Urinary bladder (tissue), 4 donors: ENCODE data around the gene MBOAT2. TPM values are rescaled to one million over a fixed set of nuclear protein-coding genes. Genes with fewer than 3 reads are reported as not detected.
"Not testable (repeated sequence)": the region's sequence is repeated elsewhere in the genome, so short reads cannot be mapped to it uniquely, and the experiment has no call there.

Source experiments
- DNase-seq: peaks from one replicate; pipeline ENCODE4 v3.0.0-alpha.2; 2015; ENCODE audit errors: extremely low spot score
- H3K27ac ChIP-seq: one replicate; pipeline ENCODE4 v1.5.1; 2013; ENCODE audit warnings: low read depth, mild to moderate bottlenecking, moderate library complexity
- H3K36me3 ChIP-seq: one replicate; pipeline ENCODE4 v1.6.1; 2013; ENCODE audit warnings: mild to moderate bottlenecking, moderate library complexity; ENCODE audit not compliant: insufficient read depth
- H3K4me1 ChIP-seq: one replicate; pipeline ENCODE4 v1.6.1; 2013; ENCODE audit warnings: mild to moderate bottlenecking, moderate library complexity; ENCODE audit not compliant: insufficient read depth
- H3K4me3 ChIP-seq: one replicate; pipeline ENCODE4 v1.5.1; 2013; ENCODE audit warnings: low read depth, low read length
- WGBS: extraction: QIAGEN DNeasy Blood & Tissue Kit; methylation state at CpG from one replicate; pipeline ENCODE4 v1.1.7; 2013; 5-methylcytosine and 5-hydroxymethylcytosine counted together
- polyA plus RNA-seq: library from polyadenylated mRNA; stranded (reverse); fragments of 200-250 nt; gene quantifications from one replicate; pipeline ENCODE4 v1.2.3, GENCODE V29; 2013
- total RNA-seq: library from RNA; depleted of rRNA; stranded (reverse); fragments of >200 nt; gene quantifications from one replicate; pipeline ENCODE4 v1.2.3, GENCODE V29; 2014
- donor health status: healthy with polysubstance abuse.
- donor health status: healthy.

MBOAT2 gene
- total and polyA plus RNA-seq, 2 donors, result 9.4 to 58.4 TPM

DNA sequence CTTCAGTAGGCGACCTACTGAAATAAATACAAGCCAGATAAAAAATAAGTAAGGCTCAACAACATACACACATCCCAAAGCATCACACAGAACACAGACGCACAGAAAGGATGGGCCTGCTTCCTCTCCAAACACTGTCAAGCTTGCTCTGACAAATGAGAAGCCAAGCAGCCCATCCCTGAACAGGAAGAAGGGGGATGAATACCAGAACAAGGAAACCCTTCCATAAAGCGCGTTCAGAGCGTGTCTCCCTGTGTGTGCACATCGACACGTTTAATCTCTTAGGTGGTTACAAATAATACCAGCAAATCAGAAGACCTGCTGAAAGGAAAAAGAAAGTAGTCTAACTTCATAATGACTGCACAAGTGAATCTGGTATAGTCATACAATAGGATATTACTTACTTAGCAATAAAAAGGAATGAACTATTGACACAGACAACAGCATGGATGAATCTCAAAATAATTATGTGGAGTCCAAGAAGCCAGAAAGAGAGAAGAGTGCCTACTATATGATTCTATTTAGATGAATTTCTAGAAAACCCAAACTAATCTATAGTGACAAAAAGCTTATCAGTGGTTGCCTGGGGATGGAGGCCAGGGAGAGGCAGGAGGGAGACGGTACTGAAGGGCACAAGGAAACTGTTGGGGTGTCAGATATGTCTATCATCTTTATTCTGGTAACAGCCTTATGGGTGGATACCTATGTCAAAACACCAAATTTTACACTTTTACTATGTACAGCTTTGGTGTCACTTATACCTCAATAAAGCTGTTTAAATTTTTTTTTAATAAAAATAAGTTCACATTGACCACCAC is 26.8 kb downstream of the MBOAT2 start:
- Histone ChIP-seq H3K4me3 (no peak overlapping the region), H3K4me1 (no peaks in the 10 kb centered on the region), H3K36me3 (no peaks in the 10 kb centered on the region), H3K27ac (no peak overlapping the region)
- no peak for DNase-seq
- WGBS, result 25% methylated on average over 8 of the region's 8 CpGs

DNA sequence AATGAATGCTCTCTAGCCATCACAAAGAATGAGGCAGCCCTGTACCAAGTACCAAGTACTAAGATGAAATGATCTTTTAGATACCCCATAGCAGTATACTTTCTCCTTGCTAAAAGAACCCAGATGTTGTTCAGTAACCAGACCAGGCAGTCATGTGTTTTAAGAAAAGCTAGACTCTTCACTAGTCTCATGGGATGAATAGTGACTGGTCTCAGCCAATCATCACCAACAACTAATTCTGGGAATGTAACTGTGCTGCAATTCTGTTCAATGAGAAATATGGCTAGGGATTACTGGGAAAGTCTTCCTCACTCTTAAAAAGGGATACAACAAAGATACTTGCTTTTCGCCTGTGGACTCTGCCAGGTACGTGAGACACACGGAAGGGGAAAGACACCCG is 29.5 kb downstream of the MBOAT2 start:
- WGBS, result 94% methylated on average over 4 of the region's 4 CpGs
- H3K4me1 ChIP-seq, result no peaks in the 10 kb centered on the region
- DNase-seq, result no peak
- no peaks in the 10 kb centered on the region for H3K36me3 ChIP-seq
- no peak overlapping the region for H3K27ac ChIP-seq
- H3K4me3 ChIP-seq, result no peak overlapping the region

DNA sequence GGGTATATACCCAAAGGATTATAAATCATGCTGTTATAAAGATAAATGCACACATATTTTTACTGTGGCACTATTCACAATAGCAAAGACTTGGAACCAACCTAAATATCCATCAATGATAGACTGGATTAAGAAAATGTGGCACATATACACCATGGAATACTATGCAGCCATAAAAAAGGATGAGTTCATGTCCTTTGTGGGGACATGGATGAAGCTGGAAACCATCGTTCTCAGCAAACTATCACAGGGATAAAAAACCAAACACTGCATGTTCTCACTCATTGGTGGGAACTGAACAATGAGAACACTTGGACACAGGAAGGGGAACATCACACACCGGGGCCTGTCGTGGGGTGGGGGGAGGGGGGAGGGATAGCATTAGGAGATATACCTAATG is 30.5 kb downstream of the MBOAT2 start:
- H3K4me3 ChIP-seq, H3K4me1 ChIP-seq, DNase-seq, H3K36me3 ChIP-seq, H3K27ac ChIP-seq: not testable (repeated sequence)
- WGBS, result 96% methylated on average over 3 of the region's 3 CpGs

DNA sequence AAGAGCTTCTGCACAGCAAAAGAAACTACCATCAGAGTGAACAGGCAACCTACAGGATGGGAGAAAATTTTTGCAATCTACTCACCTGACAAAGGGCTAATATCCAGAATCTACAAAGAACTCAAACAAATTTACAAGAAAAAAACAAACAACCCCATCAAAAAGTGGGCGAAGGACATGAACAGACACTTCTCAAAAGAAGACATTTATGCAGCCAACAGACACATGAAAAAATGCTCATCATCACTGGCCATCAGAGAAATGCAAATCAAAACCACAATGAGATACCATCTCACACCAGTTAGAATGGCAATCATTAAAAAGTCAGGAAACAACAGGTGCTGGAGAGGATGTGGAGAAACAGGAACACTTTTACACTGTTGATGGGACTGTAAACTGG is 30.9 kb downstream of the MBOAT2 start:
- not testable (repeated sequence) for DNase-seq, H3K4me3 ChIP-seq, H3K27ac ChIP-seq, H3K4me1 ChIP-seq, H3K36me3 ChIP-seq
- WGBS, result no CpG with 5 or more reads among the region's 1 CpG

DNA sequence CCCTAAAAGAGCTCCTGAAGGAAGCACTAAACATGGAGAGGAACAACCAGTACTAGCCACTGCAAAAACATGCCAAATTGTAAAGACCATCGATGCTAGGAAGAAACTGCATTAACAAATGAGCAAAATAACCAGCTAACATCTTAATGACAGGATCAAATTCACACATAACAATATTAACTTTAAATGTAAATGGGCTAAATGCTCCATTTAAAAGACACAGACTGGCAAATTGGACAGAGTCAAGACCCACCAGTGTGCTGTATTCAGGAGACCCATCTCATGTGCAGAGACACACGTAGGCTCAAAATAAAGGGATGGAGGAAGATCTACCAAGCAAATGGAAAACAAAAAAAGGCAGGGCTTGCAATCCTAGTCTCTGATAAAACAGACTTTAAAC is 34.1 kb downstream of the MBOAT2 start:
- not testable (repeated sequence) for H3K27ac ChIP-seq, H3K4me1 ChIP-seq, DNase-seq, H3K36me3 ChIP-seq, H3K4me3 ChIP-seq
- WGBS, result 96% methylated on average over 2 of the region's 2 CpGs

DNA sequence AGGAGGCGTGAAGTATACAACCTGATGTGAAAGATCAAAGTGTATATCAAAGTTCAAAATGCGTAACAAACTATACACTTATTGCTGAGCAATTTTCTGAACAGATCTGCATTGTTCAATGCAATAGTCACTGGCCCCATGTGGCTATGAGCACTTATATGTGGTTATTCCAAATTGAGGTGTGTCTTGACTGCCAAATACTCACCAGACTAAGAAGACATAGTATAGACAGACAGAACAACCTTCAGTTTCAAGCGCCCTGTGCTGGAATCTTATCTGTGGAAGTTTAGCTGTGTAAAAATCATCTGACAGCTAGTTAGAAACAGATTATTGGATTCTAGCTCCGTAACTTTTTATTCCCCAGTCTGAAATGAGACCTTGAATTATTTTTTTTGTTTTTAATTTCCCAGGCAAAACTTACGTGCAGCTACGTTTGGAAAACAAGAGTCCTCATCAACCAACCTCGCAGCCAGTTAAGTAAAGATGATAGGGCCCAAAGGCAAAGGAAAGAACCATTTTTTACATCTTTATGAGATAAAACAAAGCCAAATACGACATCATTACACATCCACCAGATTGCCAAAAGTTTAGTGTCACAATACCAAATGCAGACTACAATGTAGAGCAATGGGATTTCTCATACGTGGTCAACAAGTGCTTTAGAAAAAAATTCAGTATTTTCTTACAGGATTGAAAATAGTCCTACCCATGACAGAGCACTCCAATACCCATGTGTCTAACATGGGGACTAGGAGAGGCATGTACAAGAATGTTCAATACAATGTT is 37.2 kb downstream of the MBOAT2 start:
- DNase-seq, result no peak
- WGBS, result 76% methylated on average over 9 of the region's 9 CpGs
- H3K27ac ChIP-seq, result no peak overlapping the region
- no peak overlapping the region for H3K4me3 ChIP-seq
- no peaks in the 10 kb centered on the region for H3K36me3 ChIP-seq
- H3K4me1 ChIP-seq, result no peaks in the 10 kb centered on the region

DNA sequence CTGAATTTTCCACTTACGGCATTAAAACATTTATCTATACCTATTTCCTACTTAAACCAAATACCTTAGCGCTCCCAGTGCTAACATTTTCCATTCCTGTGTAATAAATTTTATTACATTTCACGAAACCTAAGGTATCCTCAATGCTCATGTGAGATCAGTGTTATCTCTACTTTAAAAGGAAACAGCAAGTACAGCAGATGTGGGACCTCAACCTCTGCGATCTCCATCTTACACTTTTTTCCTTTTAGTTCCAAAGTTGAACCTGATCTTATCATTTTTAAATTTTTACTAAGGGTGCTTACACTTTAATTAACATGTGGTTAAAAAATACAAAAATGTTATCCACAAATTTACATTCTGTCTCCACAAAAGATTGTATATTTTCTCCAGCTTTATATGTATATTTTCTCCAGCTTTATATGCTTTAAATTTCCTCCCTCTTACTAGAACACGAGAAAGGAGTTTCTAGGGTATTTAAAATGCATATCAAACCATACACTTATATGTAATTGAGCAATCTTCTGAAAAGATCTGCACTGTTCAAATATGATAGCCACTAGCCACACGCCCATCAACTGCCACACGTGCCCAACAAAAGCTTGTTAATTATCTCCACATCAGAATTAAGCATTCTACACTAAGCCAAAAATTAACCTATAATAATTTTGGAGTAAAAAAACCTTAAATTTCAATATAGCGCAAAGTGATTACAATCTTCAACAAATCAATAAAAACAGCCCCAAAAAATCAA is 38.1 kb downstream of the MBOAT2 start:
- H3K27ac ChIP-seq, result no peak overlapping the region
- WGBS, result 82% methylated on average over 8 of the region's 8 CpGs
- H3K36me3 ChIP-seq, result no peaks in the 10 kb centered on the region
- DNase-seq, result no peak
- no peak overlapping the region for H3K4me3 ChIP-seq
- no peaks in the 10 kb centered on the region for H3K4me1 ChIP-seq

DNA sequence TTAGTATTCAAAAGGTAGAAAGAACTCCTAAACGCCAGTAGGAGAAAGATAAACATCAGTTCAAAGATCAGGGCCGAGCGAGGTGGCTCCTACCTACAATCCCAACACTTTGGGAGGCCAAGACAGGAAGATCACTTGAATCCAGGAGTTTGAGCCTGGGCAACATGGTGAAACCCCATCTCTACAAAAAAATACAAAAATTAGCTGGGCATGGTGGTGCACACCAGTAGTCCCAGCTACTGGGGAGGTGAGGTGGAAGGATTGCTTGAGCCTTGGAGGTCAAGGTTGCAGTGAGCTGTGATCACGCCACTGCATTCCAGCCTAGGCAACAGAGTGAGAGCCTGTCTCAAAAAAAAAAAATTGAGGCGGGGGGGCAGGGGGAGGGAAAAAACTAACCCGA is 40.6 kb downstream of the MBOAT2 start:
- WGBS, result 95% methylated on average over 6 of the region's 6 CpGs
- H3K4me3 ChIP-seq, result no peak overlapping the region
- no peaks in the 10 kb centered on the region for H3K4me1 ChIP-seq

DNA sequence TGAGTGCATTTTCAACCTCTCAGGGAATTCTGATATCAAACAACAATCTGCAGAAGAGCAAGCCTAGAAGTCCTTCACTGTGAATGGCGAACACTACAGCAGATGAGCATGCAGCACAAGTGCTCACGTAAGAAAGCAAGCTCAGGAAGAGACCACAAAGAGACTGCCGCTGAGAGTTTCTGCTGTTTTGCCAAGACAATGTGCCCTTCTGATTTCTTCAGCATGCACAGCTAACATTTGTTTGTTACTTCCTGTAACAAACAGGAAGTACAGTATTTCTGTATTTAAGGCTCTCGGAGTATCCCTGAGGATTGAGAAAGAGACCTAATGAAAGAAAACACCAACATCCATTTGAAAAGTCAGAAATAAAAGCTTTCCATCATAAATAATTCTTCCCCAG is 45.9 kb downstream of the MBOAT2 start:
- no peak for DNase-seq

More for the DNA sequence above, 40.6 kb downstream of the MBOAT2 start:
- no peak overlapping the region for H3K27ac ChIP-seq
- no peaks in the 10 kb centered on the region for H3K36me3 ChIP-seq
- DNase-seq, result no peak

DNA sequence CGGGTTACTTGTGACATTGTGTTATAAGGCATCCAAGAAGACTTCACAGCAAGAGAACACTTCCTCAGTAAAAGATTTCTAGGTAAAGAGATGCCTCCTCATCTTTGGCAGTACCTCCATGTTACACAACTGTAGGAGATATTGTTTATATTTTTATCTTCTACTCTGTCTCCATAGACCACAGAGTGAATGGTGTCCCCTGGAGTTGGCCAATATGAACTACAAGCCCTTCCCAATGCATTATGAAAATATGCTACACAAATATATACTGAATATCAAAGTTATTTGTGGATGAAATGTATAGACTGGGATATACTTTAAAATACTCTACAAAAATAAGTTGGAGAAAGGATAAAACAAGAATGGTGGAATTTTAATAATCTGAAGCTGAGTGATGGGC is 46.7 kb downstream of the MBOAT2 start:
- 94% methylated on average over 1 of the region's 1 CpG for WGBS

More for the DNA sequence above, 45.9 kb downstream of the MBOAT2 start:
- no peaks in the 10 kb centered on the region for H3K4me1 ChIP-seq
- no peaks in the 10 kb centered on the region for H3K36me3 ChIP-seq
- no peak overlapping the region for H3K27ac ChIP-seq
- 82% methylated on average over 4 of the region's 4 CpGs for WGBS
- no peak overlapping the region for H3K4me3 ChIP-seq

DNA sequence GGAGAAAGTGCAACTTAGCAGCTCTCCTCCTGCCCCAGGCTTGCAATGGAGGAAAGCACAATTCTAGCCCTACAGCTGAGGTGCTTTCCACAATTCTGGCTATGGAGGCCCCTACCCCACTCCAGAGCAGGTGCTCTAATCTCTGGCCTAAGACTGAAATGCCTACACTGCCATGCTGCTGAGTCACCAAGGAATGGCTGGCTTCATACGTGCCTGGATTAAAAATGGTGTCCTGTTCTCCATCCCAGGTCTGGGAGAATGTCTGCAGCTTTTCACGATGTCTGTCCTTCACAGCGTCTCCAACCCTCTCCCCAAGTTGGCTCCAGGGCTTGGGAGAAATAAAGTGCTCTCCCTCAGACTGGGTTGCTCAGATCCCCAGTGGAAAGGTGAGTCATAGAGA is 48.5 kb downstream of the MBOAT2 start:
- no peaks in the 10 kb centered on the region for H3K4me1 ChIP-seq
- 88% methylated on average over 3 of the region's 3 CpGs for WGBS
- H3K27ac ChIP-seq, result no peak overlapping the region
- DNase-seq, result no peak
- no peaks in the 10 kb centered on the region for H3K36me3 ChIP-seq
- no peak overlapping the region for H3K4me3 ChIP-seq

More for the DNA sequence above, 46.7 kb downstream of the MBOAT2 start:
- H3K36me3 ChIP-seq, result no peaks in the 10 kb centered on the region
- no peaks in the 10 kb centered on the region for H3K4me1 ChIP-seq
- DNase-seq, result no peak
- H3K4me3 ChIP-seq, result no peak overlapping the region
- no peak overlapping the region for H3K27ac ChIP-seq

DNA sequence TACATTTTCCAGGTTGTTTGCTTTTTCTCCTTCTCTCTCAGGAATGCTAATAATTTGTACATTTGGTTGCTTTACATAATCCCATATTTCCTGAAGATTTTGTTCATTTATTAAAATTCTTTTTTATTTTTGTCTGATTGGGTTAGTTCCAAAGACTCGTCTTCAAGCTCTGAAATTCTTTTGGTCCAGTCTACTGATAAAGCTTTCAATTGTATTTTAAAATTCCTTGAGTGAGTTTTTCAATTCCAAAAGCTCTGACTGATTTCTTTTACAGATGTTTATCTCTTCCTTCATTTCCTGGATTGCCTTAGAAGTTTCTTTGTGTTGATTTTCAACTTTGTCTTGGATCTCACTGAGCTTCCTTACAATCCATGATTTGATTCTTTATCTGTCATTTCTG is 50.0 kb downstream of the MBOAT2 start:
- no peaks in the 10 kb centered on the region for H3K36me3 ChIP-seq

DNA sequence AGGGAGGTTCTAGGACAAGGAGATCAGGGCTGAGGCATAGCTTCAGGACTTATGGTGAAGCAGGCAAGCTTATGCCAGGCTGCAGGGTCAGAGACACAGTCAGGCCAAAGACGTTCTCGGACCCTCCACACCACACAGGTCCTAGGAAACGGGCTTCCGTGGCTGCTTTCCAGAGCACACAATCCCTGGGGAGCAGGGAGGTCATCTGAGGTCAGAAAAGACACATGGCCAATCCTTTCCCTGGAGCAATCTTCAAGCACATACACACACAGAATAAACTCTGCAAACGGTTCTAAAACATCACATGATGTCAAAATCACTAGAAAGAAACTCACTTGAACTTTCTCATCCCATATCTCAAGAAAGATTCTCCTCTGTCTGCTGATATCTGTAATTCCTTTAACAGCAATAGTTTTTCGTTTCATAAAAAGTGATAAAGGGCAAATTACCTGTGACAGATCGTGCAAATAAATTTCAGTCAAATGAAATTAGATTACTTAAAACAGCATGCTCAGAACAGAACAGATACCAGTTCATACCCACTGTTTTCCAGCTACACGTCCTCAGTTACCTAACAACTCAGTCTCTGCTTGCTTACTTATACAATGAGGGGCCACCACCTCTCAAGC is 63.9 kb downstream of the MBOAT2 start:
- 74% methylated on average over 8 of the region's 8 CpGs for WGBS
- H3K4me3 ChIP-seq, result no peak overlapping the region
- no peaks in the 10 kb centered on the region for H3K4me1 ChIP-seq
- no peaks in the 10 kb centered on the region for H3K36me3 ChIP-seq
- DNase-seq, result no peak
- H3K27ac ChIP-seq, result no peak overlapping the region

More for the DNA sequence above, 50.0 kb downstream of the MBOAT2 start:
- WGBS, result 81% methylated on average over 1 of the region's 1 CpG
- H3K27ac ChIP-seq, result no peak overlapping the region
- no peak for DNase-seq
- no peaks in the 10 kb centered on the region for H3K4me1 ChIP-seq
- H3K4me3 ChIP-seq, result no peak overlapping the region
